Stimulated activated naive CD8-positive, alpha-beta T cell treated with anti-CD3 and anti-CD28 coated beads, Interleukin-15, amount 100 ng/mL, for 72 hours (primary cell): ENCODE data around the gene NOC4L.
"Not testable (repeated sequence)": the region's sequence is repeated elsewhere in the genome, so short reads cannot be mapped to it uniquely, and the experiment has no call there.

Experiments used
- ATAC-seq: fragments of 150-1000 bp; cut with Tn5 transposase; 2 replicates; pipeline ENCODE4 v1.10.0; 2021; ENCODE audit warnings: mild to moderate bottlenecking, moderate library complexity
- DNase-seq, 2 donors: peaks; one replicate each; pipeline ENCODE4 v3.0.0; 2021 to 2022
- H3K27ac Mint-ChIP-seq, 2 donors: one replicate each; pipeline ENCODE4 v1.8.0; 2022; ENCODE audit warnings: mild to moderate bottlenecking in 2 of 2, mixed read lengths in 2 of 2, moderate library complexity in 2 of 2
- H3K27me3 Mint-ChIP-seq: one replicate; pipeline ENCODE4 v1.8.0; 2022; ENCODE audit warnings: mixed read lengths
- H3K4me1 Mint-ChIP-seq: one replicate; pipeline ENCODE4 v1.8.0; 2022; ENCODE audit warnings: mild to moderate bottlenecking, mixed read lengths
- H3K4me3 Mint-ChIP-seq, 2 donors: one replicate each; pipeline ENCODE4 v1.8.0; 2022; ENCODE audit warnings: mild to moderate bottlenecking in 2 of 2, mixed read lengths in 2 of 2, moderate library complexity in 1 of 2
- H3K9me3 Mint-ChIP-seq, 2 donors: one replicate each; pipeline ENCODE4 v1.8.0; 2022; ENCODE audit warnings: mixed read lengths in 2 of 2

The NOC4L gene

DNA sequence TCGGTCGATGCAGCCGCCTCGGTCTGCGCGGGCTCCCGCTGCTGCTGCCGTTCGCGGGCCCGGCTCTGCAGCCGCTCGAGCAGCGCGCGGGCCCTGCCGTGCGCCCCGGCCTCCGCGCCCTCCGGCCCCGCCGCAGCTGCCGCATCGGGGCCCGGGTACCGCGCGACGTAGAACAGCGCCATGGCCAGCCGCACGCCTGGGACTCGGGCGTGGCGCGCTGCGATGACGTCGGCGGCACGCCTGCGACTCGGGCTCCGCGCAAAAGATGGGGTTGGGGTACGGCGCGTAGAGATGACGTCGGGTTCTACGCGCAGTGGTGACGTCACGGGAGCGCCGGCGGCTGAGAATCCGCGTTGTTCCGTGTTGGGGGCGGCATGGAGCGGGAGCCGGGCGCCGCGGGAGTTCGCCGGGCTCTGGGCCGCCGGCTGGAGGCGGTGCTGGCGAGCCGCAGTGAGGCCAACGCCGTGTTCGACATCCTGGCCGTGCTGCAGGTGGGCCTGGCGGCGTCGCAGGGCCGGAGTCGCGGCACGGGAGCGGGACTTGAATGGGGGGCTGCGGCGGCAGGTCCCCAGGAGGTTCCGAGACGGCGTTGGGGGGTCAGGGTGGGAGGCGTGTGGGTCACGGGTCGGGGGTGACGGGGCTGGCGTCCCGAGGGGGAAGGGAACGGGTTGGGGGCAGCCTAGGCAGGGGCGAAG lies at the start of gene NOC4L, which contains the start of gene DDX51:
TSS of gene NOC4L (plus strand) at position 343 of the 695 bp plus-strand sequence. CDS start at position 375, 32 bp downstream.
TSS of gene DDX51 (minus strand) at position 205 of the 695 bp plus-strand sequence. CDS start at position 182, 23 bp downstream.
- Mint-ChIP-seq H3K27me3 (no peaks in the 10 kb centered on the region), H3K4me3 (peak within 1 kb of the TSS; percentile 91 to 94), H3K4me1 (peaks cover 41% of the 10 kb centered on the region), H3K27ac (peak within 1 kb of the TSS; percentile 97 to 98), H3K9me3 (no peaks in the 10 kb centered on the region)
- DNase-seq (peak; percentile 96 to 97), ATAC-seq (peak; percentile 93)

DNA sequence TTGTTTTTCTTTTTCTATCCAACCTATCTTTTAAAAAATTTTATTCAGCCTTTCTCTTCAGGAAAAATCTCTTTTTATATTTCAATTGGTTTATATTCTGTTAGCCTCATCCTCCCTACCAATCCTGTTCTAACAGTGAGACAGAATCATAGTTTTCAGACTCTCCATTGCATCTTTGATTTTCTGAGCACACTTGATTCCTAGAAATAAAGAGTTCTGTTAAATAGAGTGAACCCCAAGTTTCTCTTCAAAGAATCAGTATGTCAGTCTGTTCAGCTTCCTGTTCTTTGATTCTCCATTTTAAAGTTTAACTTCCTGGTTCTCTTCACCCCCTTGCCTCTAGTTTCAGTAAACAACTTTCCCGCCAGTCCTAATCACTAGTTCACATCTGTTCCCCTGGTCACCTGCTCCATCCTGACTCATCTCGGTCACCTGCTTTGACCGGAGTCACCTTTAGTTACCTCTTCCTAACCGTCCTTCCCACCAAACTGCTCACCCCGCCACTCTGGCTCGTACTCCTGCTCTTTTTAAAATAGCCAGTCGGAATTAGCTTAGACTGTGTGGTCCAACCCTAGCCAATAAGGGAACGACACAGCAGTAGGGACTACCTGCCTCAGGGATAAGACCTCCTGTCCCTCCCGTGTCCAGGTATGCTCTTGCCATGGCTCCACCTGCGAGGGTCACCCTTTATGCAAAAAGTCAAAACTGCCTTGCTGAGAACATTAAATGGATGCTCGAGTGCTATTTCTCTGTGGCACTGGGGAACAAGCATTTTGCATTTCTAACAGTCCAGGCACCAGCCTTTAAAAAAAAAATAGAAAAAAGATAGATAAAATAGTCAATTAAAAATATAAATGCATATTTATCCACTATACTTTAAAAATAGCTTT lies 48.5 kb upstream of the NOC4L start:
- H3K4me1 Mint-ChIP-seq: peaks cover 26% of the 10 kb centered on the region
- ATAC-seq (no peak), DNase-seq (no peak)
- H3K27ac Mint-ChIP-seq: peak overlapping the region; percentile 86 to 91
- H3K4me3 Mint-ChIP-seq: peak overlapping the region; percentile 13 to 29
- H3K9me3 Mint-ChIP-seq: peaks cover 7 to 18% of the 10 kb centered on the region in 2 donors
- H3K27me3 Mint-ChIP-seq: no peaks in the 10 kb centered on the region

DNA sequence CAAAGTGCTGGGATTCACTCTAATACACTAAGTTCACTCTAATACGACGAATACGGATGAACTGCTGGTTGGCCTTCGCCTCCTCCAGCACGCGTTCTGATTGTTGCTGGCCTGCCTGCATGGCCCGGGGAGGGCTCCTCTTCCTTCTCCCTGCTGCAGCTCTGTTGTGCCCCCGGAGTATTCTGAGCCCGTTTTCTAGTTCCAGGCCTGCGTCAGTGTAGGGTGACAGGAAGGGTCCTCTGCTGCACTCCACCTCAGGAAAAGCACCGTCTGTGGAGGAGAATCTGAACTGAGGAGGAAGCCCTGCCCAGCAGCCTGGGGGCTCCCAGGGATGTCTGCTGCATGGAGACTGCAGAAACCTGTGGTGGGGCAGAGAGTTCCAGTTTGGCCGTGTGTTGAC lies 44.5 kb upstream of the NOC4L start:
- no peak overlapping the region for H3K4me3 Mint-ChIP-seq
- DNase-seq: no peak
- H3K9me3 Mint-ChIP-seq: peaks cover 7 to 18% of the 10 kb centered on the region in 2 donors
- H3K4me1 Mint-ChIP-seq: peaks cover 25% of the 10 kb centered on the region
- no peak for ATAC-seq
- no peaks in the 10 kb centered on the region for H3K27me3 Mint-ChIP-seq
- H3K27ac Mint-ChIP-seq: peak overlapping the region in 1 of 2 donors; percentile 79

DNA sequence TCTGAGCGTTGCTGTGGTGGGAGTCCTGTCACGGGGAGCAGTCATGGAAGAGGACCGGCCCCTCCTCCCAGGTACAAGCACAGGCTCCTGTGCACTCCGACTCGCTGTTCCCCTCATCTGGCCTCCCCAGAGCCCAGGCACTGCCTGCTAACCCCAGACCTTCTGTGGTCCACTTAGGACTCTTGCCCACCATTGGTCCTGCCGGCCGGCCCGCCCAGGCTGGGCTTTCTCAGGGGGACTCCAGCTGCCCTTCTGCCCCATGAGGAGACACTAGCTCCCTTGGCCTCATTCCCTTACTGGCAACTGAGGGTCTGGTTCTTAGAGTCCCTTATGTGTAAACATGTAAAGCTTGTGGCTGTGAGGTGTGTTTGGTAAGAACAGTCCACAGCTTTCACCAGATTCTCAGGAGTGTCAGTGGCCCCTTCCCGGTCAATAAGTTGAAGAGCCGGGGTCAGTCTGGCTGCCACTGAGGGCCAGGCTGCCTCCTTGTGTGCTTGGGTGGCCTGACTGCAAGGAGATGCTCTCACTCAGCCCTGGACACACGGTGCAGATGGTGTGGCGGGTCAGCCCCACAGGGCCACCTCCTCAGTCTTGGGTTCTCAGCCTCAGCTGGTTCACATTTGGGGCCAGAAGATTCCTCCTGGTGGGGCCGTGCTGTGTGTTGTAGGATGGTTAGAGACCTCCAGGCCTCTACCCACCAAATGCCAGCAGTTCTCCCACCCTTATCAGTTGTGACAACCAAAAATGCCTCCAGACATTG lies 43.8 kb upstream of the NOC4L start:
- H3K27ac Mint-ChIP-seq: no peak overlapping the region
- H3K4me1 Mint-ChIP-seq: peaks cover 24% of the 10 kb centered on the region
- H3K4me3 Mint-ChIP-seq: no peak overlapping the region
- no peaks in the 10 kb centered on the region for H3K27me3 Mint-ChIP-seq
- DNase-seq (no peak), ATAC-seq (no peak)
- peaks cover 6 to 15% of the 10 kb centered on the region in 2 donors for H3K9me3 Mint-ChIP-seq

DNA sequence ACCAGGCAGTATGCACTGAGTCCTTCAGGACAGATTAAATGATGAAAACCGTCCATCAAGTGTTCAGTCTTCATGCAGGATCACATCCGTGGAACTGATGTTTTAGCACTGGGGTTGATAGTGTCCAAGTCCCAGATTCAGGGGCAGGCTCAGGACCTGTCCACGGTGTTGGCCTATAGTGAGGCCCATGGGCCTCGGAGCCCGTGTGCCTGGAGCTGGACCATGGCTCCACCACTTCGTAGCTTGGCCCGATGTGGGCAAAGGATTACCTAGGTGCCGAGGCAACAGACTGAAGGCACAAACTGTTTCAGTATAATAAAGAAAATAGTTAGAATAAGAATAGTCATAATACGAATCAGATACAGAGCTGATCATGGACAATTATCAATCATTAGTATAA lies 42.0 kb upstream of the NOC4L start:
- Mint-ChIP-seq H3K27me3 (no peaks in the 10 kb centered on the region), H3K27ac (no peak overlapping the region), H3K4me1 (peaks cover 6% of the 10 kb centered on the region), H3K4me3 (no peak overlapping the region), H3K9me3 (no peaks in the 10 kb centered on the region)
- DNase-seq (no peak), ATAC-seq (no peak)

DNA sequence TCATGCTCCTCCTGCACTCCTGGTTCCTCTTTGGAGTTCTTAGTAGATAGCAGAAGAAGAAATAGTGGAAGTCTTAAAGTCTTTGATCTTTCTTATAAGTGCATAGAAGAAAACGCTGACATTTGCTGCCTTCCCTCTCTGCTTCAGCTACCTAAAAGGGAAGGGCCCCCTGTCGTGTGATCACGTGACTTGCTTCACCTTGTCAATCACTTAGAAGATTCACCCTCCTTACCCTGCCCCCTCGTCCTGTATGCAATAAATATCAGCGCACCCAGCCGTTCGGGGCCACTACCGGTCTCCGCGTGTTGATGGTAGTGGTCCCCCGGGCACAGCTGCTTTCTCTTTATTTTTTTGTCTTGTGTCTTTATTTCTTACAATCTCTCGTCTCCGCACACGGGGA lies 41.2 kb upstream of the NOC4L start:
- not testable (repeated sequence) for DNase-seq, ATAC-seq, H3K27ac Mint-ChIP-seq, H3K9me3 Mint-ChIP-seq, H3K4me1 Mint-ChIP-seq, H3K27me3 Mint-ChIP-seq, H3K4me3 Mint-ChIP-seq

DNA sequence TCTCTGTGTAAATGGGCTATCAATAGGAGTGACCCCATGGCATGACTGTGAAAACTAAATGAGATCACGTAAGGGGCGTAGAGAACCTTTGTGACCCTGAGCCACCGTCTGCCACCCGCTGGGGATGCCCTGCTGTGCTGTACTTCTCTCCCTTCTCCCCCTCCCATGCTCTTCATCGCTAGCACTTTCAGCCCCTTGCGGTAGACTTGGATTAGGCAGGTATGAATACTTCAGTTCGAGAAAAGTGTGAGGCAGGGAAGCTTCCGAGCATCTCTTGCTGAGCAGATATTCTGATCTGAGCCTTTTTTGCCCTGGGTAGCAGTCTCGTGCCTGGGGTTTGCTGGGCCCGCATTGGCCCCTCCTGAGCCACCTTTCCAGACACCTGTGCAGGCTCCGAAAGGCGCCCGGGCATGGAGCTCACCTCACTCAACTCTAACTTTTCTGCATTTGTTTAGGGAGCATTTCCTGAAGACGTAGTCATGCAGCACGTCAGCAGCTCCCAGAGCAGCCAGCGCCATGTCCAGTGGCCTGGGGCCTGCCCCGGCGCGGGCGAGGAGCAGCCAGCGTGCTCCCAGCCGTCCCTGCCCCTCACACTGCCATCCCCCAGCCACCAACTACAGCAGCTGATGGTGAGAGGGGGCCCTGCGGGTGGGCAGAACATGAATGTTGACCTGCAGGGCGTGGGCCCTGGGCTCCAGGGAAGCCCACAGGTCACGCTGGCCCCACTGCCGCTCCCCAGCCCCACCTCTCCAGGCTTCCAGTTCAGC lies 40.5 kb upstream of the NOC4L start:
- H3K27me3 Mint-ChIP-seq: no peaks in the 10 kb centered on the region
- peaks cover 6% of the 10 kb centered on the region for H3K4me1 Mint-ChIP-seq
- ATAC-seq (no peak), DNase-seq (no peak)
- H3K27ac Mint-ChIP-seq: no peak overlapping the region
- H3K4me3 Mint-ChIP-seq: no peak overlapping the region
- H3K9me3 Mint-ChIP-seq: no peaks in the 10 kb centered on the region

DNA sequence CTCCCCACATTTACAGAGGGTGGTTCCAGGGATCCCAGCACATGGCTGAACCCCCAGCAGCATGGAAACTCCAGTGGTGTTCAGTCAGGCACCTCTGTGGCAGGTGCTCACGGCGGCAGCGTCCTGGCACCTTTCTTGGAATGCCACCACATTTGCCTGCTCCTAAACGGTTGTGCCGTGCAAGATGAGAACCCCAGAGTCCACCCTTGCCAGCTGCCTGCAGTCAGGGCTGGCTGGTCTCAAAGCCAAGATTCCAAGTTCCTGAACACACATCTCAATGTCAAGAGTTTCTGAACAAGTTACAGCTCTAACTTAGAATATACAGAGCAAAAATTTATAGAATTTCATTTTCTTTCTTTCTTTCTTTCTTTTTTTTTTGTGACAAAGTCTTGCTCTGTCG lies 38.8 kb upstream of the NOC4L start:
- ATAC-seq: no peak
- no peaks in the 10 kb centered on the region for H3K27me3 Mint-ChIP-seq
- no peak overlapping the region for H3K4me3 Mint-ChIP-seq
- H3K9me3 Mint-ChIP-seq: no peaks in the 10 kb centered on the region
- H3K27ac Mint-ChIP-seq: no peak overlapping the region
- no peak for DNase-seq
- H3K4me1 Mint-ChIP-seq: peaks cover 6% of the 10 kb centered on the region

DNA sequence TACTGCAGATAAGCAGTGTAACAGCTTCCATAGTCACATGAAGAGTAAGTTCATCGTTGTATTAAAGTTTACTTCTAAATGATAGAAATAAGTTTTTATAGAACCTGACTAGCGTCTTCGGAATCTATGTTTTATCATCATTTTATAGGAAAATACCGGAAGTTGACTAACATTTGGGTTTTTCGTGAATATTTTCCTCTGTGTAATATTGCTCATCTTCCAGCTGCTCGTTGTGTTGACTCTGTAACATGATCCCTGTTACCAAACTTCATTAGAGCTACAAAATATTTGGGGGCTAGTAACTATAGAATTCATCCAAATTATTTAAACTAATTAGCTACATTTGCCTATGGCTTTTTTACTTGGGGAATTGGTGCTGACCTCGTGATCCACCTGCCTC lies 37.3 kb upstream of the NOC4L start:
- Mint-ChIP-seq H3K27ac (no peak overlapping the region), H3K27me3 (no peaks in the 10 kb centered on the region), H3K9me3 (no peaks in the 10 kb centered on the region), H3K4me1 (peaks cover 6% of the 10 kb centered on the region), H3K4me3 (no peak overlapping the region)
- ATAC-seq: no peak
- no peak for DNase-seq

DNA sequence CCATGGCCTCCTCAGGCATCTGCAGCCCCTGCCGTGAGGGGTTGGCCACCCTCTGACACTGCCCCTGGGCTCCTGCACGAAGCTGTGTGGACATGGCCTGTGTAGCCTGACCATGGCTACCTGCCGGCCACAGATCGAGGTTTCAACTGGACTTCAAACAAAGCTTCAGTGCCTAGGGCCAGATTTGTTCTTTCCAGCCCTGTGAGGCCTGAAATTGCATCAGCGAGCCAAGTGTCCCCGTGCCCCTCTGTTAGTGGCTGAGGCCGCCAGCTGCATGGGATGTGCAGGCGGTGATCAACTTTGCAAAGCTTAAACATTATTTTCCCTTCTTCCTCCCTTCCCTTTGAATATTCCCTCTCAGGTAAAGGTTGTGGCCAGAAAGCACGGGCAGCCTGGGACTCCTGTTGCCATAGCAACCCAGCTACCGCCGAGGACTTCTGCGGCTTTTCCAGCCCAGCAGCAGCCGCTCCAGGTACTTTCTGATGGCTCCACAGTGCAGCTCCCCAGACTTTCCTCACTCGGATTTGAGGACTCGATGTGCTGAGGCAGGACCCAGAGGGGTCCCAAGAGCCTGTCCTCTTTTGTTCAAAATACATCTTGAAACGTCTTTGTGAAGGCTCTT lies 35.9 kb upstream of the NOC4L start:
- H3K27me3 Mint-ChIP-seq: no peaks in the 10 kb centered on the region
- DNase-seq (no peak), ATAC-seq (no peak)
- no peak overlapping the region for H3K27ac Mint-ChIP-seq
- H3K9me3 Mint-ChIP-seq: no peaks in the 10 kb centered on the region
- H3K4me1 Mint-ChIP-seq: peaks cover 6% of the 10 kb centered on the region
- no peak overlapping the region for H3K4me3 Mint-ChIP-seq

DNA sequence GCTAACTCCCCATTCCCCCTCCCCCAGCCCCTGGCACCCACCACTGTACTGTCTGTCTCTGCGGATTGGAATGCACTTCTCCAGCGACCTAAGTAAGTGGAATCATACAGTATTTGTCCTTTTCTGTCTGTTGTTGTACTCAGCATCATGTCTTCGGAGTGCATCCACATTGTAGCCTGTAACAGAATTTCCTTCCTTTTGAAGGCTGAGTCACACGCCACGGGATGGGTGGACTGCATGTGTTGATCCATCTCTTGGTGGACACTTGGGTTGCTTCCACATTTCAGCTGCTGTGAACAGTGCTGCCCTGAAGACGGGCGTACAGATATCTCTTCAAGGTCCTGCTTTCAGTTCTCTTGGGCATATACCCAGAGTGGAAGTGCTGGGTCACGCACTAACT lies 34.5 kb upstream of the NOC4L start:
- no peaks in the 10 kb centered on the region for H3K27me3 Mint-ChIP-seq
- DNase-seq (no peak), ATAC-seq (no peak)
- H3K4me3 Mint-ChIP-seq: no peak overlapping the region
- no peak overlapping the region for H3K27ac Mint-ChIP-seq
- H3K9me3 Mint-ChIP-seq: no peaks in the 10 kb centered on the region
- peaks cover 6% of the 10 kb centered on the region for H3K4me1 Mint-ChIP-seq

DNA sequence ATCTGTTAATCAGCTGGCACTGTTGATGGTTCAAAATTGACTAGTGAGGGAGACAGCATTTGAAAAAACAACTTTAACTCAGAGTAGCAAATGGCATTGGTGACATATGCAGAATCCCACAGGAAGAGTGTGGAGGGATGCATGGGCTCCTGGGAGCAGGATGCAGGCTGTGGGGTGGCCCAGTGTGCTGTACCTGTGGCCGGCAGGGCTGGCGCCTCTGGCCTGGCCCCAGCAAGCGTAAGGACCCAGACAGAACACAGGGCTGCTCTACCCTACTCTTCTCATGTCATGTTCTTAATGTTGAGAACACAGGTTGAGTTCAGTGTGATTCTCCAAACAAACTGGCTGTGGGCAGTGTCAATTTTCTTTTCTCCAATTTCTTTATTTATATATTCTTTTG lies 33.6 kb upstream of the NOC4L start:
- Mint-ChIP-seq H3K4me1 (no peaks in the 10 kb centered on the region), H3K4me3 (no peak overlapping the region), H3K27me3 (no peaks in the 10 kb centered on the region), H3K27ac (no peak overlapping the region), H3K9me3 (no peaks in the 10 kb centered on the region)
- DNase-seq: no peak
- no peak for ATAC-seq

DNA sequence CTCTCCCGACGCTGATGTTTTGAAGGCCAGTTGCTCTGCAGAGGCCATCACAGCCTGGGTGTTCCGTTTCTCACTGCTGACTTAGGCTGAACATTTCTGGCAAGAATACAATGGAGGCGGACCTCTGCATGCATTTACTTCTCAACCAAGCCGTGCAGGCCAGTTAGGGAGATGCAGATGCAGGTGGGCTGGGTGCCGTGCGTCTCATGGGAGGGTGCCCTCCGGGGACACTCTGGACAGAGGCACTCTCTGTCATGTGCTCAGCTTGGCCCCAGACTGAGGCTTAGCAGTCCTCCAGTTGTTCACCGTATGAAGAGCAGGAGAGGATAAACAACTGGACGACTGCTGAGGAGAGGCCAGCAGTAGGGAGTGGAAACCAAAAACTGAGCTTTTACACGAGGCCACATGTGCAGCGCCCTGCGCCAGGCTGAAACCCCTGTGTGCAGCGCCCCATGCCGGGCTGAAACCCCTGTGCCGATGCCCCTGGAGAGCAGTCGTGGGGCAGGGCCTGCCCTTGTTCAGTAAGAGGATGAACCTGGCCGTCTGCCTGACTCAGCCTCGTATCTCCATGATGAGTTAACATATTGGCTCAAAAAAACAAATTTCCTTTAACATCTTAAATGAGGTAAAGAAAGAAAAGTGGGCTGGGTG lies 32.5 kb upstream of the NOC4L start:
- ATAC-seq: no peak
- no peaks in the 10 kb centered on the region for H3K4me1 Mint-ChIP-seq
- H3K27me3 Mint-ChIP-seq: no peaks in the 10 kb centered on the region
- DNase-seq: no peak
- H3K9me3 Mint-ChIP-seq: no peaks in the 10 kb centered on the region
- H3K27ac Mint-ChIP-seq: peak overlapping the region in 1 of 2 donors; percentile 72
- no peak overlapping the region for H3K4me3 Mint-ChIP-seq

DNA sequence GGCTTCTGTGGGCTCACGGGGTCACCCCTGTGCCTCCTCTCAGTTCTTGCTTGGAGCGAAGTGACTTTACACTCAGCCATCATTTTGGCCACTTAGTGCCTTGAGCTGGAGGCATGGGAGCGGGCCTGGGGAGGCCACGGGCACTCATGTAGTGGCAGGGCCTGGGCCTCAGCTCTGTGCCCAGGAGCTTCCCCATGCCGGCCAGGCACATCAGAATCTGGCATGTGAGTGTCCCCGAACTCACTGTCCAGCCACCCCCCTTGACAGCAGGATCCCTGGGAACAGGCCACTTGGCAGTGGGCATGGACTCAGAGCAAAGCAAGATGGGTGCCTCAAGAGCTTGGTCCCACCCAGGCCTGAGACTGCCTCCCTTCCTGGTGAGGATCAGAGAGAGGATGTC lies 29.6 kb upstream of the NOC4L start:
- no peaks in the 10 kb centered on the region for H3K27me3 Mint-ChIP-seq
- ATAC-seq (no peak), DNase-seq (no peak)
- peak overlapping the region in 1 of 2 donors; percentile 52 for H3K27ac Mint-ChIP-seq
- no peaks in the 10 kb centered on the region for H3K4me1 Mint-ChIP-seq
- H3K9me3 Mint-ChIP-seq: no peaks in the 10 kb centered on the region
- H3K4me3 Mint-ChIP-seq: no peak overlapping the region
